SK-N-DZ (cell line): Measurements from ENCODE around the gene FAM32A.

Source experiments
- small RNA-seq, 2 experiments: library from RNA; depleted of rRNA; stranded (forward); fragments of <200 nt; gene quantifications; one replicate each; pipeline ENCODE3, GENCODE V24; 2014

Gene FAM32A

Small RNA genes within 50 kb of the gene (small RNA-seq; reads per million reads assigned to genes)
- gene RF00017, result 0 reads per million in 2 experiments
